Thyroid gland (tissue), 4 donors: Measurements from ENCODE around the gene SNRNP70. TPM values are rescaled to one million over a fixed set of nuclear protein-coding genes. Genes with fewer than 3 reads are reported as not detected.

Experiments
- DNase-seq, 2 donors: peaks; one replicate each; pipeline ENCODE4 v3.0.0-alpha.2; 2019
- H3K27ac ChIP-seq, 3 donors: fragments of 200-600 bp; sonication (generic); 1 replicate in 2 of 3; 2 replicates in 1 of 3; pipeline ENCODE4 v1.5.1; 2016 to 2019; ENCODE audit warnings: mild to moderate bottlenecking in 1 of 3, moderate library complexity in 1 of 3
- H3K27me3 ChIP-seq: fragments of 200-600 bp; sonication (generic); one replicate; pipeline ENCODE4 v1.5.1; 2019
- H3K36me3 ChIP-seq, 2 donors: fragments of 200-600 bp; sonication (generic); one replicate each; pipeline ENCODE4 v1.5.1; 2016 to 2019
- H3K4me1 ChIP-seq, 2 donors: fragments of 200-600 bp; sonication (generic); one replicate each; pipeline ENCODE4 v1.5.1; 2017 to 2019
- H3K4me3 ChIP-seq, 3 donors: fragments of 200-600 bp; sonication (generic); replicated peaks in 1 of 3; 1 replicate in 2 of 3; 2 replicates in 1 of 3; pipeline ENCODE4 v1.5.1; 2016; ENCODE audit warnings: mild to moderate bottlenecking in 1 of 3
- H3K9me3 ChIP-seq: fragments of 200-600 bp; sonication (generic); one replicate; pipeline ENCODE4 v1.5.1; 2017
- POLR2A ChIP-seq, 2 donors: fragments of 450-650 bp; IDR thresholded peaks; one replicate each; pipeline ENCODE4 v1.6.1; 2017; ENCODE audit warnings: antibody characterized with exemption in 2 of 2, mild to moderate bottlenecking in 2 of 2, moderate library complexity in 1 of 2
- WGBS, 2 donors: methylation state at CpG; one replicate each; pipeline ENCODE4 v1.1.5; 2017; 5-methylcytosine and 5-hydroxymethylcytosine counted together
- intact Hi-C: fragments of 100-400 bp; cut with DNase I; formaldehyde crosslinking; loops from one replicate; pipeline ENCODE4 v1.15.1; 2023
- total RNA-seq, 4 donors: library from RNA; depleted of rRNA; stranded (reverse); fragments of >200 nt; gene quantifications; one replicate each; pipeline ENCODE4 v1.2.3, GENCODE V29; 2016
- TF ChIP-seq, protein P1 (sequence below), 6 experiments: fragments of 200-600 bp in 3 of 6; fragments of 450-650 bp in 3 of 6; sonication (generic) in 3 of 6; IDR thresholded peaks; one replicate each; pipeline ENCODE4 v1.5.1; 2016 to 2019; ENCODE audit warnings: antibody characterized with exemption in 6 of 6, mild to moderate bottlenecking in 2 of 6, inconsistent platforms in 1 of 6, moderate library complexity in 1 of 6

The SNRNP70 gene
- total RNA-seq, 4 donors from 2014 or later, result 253 to 388 (median 305) TPM

DNA sequence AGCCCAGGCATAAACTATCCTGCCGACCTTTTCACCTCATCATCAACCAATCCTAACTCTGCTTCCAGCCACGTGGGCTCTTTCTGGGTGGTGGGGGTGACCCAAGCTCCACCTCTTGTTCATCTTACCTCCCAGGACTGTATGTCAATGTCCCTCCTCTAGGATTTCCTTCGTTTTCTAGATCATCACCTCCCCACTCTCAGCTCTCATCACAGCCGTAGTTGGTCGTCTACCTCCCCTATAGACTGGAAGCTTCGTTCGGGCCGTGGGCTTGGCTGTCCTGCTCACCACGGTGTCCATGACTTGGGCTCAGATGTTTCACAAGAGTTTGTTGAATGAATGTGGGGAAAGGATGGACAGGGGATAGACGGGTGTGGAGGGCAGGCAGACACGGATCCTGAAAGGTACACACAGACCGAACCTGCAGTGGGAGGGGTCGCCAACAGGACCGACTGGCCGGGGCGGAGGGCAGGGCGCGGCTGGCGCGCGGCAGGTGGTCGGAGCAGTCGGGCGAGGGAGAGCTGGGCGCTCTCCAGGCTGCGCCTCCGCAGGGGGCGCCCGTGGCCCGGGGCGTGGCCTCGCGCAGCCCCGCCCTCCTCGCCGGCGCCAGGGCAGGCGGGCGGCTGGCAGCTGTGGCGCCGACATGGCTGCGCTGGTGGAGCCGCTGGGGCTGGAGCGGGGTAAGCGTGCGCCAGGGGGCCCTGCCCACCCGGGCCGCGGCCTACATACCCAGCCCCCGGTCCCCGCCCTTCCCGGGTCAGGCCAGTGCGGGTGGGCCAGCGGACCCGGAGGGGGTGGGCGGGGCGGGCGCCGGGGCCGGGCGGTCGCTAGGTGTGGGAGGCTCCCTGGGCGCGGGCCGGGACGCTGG, 28.7 kb downstream of the SNRNP70 start, which contains the start of gene LIN7B:
TSS of gene LIN7B (plus strand) at position 609 of the 868 bp plus-strand sequence. CDS start at position 644, 35 bp downstream.
- Histone ChIP-seq H3K4me1 (peaks cover 13 to 19% of the 10 kb centered on the region in 2 donors), H3K36me3 (peaks cover 2 to 3% of the 10 kb centered on the region in 2 donors), H3K4me3 (peak within 1 kb of the TSS; percentile 34 to 67 (median 51)), H3K27me3 (no peaks in the 10 kb centered on the region), H3K9me3 (no peaks in the 10 kb centered on the region), H3K27ac (peak within 1 kb of the TSS; percentile 33 to 72 (median 64))
- WGBS, 2 donors, result 2% methylated on average over 20 to 35 of the region's 66 CpGs
- intact Hi-C loops, result no loop called here
- DNase-seq, result peak; percentile 68 to 83
- peak in 1 of 2 donors; percentile 70 for TF ChIP-seq POLR2A (IDR thresholded peaks at IDR 0.05)
- TF ChIP-seq, protein P1, sequence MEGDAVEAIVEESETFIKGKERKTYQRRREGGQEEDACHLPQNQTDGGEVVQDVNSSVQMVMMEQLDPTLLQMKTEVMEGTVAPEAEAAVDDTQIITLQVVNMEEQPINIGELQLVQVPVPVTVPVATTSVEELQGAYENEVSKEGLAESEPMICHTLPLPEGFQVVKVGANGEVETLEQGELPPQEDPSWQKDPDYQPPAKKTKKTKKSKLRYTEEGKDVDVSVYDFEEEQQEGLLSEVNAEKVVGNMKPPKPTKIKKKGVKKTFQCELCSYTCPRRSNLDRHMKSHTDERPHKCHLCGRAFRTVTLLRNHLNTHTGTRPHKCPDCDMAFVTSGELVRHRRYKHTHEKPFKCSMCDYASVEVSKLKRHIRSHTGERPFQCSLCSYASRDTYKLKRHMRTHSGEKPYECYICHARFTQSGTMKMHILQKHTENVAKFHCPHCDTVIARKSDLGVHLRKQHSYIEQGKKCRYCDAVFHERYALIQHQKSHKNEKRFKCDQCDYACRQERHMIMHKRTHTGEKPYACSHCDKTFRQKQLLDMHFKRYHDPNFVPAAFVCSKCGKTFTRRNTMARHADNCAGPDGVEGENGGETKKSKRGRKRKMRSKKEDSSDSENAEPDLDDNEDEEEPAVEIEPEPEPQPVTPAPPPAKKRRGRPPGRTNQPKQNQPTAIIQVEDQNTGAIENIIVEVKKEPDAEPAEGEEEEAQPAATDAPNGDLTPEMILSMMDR (IDR thresholded peaks at IDR 0.05), result peak in 4 of 6 experiments; percentile 15 to 73 (median 66)

DNA sequence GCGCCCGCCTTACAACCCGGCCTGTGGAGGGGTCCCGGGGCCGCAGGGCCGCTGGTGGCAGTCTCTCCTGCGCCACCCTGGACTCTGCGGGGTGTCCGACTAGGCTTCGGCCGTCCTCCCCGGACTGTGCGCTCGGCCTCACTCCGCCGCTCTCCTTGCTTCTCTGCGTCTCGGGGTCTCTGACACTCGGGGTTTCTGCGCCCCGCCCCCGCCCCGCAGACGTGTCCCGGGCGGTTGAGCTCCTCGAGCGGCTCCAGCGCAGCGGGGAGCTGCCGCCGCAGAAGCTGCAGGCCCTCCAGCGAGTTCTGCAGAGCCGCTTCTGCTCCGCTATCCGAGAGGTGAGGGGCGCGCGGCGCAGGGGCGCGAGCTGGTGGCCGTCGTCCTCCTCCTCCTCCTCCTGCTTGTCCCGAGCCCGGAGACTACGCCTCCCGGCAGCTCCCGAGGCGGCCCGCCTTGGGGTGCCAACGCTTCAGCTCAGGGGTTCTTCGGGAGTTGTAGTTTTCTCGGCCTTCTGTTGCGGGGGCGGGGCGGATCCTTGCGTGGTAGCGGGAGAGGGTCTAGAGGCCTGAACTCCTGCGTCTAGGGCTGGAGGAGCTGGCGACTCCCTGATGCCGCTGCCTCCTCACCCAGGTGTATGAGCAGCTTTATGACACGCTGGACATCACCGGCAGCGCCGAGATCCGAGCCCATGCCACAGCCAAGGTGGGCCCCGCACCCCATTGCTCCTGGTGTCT, 29.5 kb downstream of the SNRNP70 start:
- H3K27me3 ChIP-seq, result no peaks in the 10 kb centered on the region
- H3K36me3 ChIP-seq, result no peaks in the 10 kb centered on the region
- H3K9me3 ChIP-seq, result no peaks in the 10 kb centered on the region
- DNase-seq, result peak; percentile 74 to 79
- intact Hi-C loops, result loop anchor here (5.0 kb wide), 1 partner anchor 38 kb away; no protein-coding TSS in a partner anchor
- peak overlapping the region; percentile 34 to 67 (median 51) for H3K4me3 ChIP-seq
- H3K4me1 ChIP-seq, result peaks cover 18 to 24% of the 10 kb centered on the region in 2 donors
- TF ChIP-seq POLR2A (IDR thresholded peaks at IDR 0.05), result peak in 1 of 2 donors; percentile 58
- TF ChIP-seq, protein P1 (IDR thresholded peaks at IDR 0.05), result no peak
- WGBS, 2 donors, result 13 to 32% methylated on average over 13 to 31 of the region's 68 CpGs
- H3K27ac ChIP-seq, result peak overlapping the region; percentile 33 to 72 (median 64)

DNA sequence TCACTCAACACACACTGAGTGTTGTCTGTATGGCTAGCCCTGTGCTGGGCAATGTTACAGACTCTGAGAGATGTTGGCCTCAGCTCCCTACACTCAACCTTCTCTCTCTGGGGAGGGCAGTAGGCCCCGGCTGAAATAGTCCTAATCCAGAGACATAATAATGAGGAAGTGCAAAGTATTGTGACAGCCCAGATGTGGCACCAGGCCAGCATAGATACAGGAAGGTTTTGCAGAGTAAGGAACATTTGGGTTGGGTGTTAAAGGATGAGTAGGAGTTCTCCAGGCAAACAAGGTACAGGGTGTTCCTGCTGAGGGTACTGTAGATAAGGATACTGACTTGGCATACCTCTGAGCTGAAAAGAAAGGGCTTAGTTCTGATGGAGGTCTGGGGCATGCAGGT, 31.3 kb downstream of the SNRNP70 start:
- no peak overlapping the region for H3K4me3 ChIP-seq
- intact Hi-C loops, result loop anchor here (5.0 kb wide), 1 partner anchor 36 kb away; no protein-coding TSS in a partner anchor
- H3K4me1 ChIP-seq, result peaks cover 23 to 29% of the 10 kb centered on the region in 2 donors
- no peaks in the 10 kb centered on the region for H3K27me3 ChIP-seq
- H3K36me3 ChIP-seq, result no peaks in the 10 kb centered on the region
- H3K27ac ChIP-seq, result no peak overlapping the region
- TF ChIP-seq, protein P1 (IDR thresholded peaks at IDR 0.05), result no peak
- WGBS, 2 donors, result 56 to 57% methylated on average over 1 of the region's 1 CpG
- no peaks in the 10 kb centered on the region for H3K9me3 ChIP-seq
- no peak for DNase-seq

DNA sequence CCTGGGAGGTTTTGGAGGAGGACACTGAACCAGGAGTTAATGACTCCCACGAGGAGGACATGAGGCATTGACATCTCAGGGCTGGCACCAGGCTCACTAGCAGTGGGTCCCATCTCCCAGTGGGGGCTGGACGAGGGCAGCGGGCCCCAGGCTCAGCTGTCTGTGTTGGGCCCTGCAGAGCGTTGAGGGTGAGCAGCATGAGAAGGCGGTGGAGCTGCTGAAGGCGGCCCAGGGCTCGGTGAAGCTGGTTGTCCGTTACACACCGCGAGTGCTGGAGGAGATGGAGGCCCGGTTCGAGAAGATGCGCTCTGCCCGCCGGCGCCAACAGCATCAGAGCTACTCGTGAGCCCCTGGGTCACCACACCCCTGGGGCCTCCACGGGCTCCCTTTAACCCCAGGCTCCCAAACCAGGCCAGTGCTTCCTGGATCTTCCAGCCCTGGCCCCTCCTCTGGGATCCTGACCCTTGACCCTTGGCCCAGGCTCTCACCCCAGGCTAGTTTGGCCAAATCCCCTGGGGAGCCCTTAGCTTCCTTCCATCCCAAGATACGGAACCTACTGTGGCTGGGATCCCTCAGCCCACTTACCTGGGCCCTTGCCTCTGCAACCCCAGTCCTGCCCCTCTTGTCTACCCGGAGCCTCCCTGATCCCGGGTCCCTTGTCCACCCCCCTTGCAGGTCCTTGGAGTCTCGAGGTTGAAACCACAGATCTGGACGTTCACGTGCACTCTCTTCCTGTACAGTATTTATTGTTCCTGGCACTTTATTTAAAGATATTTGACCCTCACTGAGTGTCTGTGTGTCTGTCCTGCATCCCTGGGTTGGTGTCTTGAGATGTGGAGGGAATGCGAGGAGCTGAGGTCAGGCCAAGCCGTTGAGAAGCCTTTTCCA, 32.7 kb downstream of the SNRNP70 start:
- intact Hi-C loops, result loop anchor here (5.0 kb wide), 1 partner anchor 34 kb away; no protein-coding TSS in a partner anchor
- Histone ChIP-seq H3K4me1 (peaks cover 23 to 29% of the 10 kb centered on the region in 2 donors), H3K4me3 (peak overlapping the region in 1 of 3 donors; percentile 49), H3K27me3 (no peaks in the 10 kb centered on the region), H3K27ac (peak overlapping the region; percentile 93 to 98 (median 95)), H3K9me3 (no peaks in the 10 kb centered on the region), H3K36me3 (no peaks in the 10 kb centered on the region)
- 40 to 72% methylated on average over 11 to 25 of the region's 26 CpGs for WGBS, 2 donors
- DNase-seq, result no peak
- TF ChIP-seq, protein P1 (IDR thresholded peaks at IDR 0.05), result no peak
- no peak for TF ChIP-seq POLR2A (IDR thresholded peaks at IDR 0.05)
